CD1c-positive myeloid dendritic cell (primary cell): ENCODE results near the gene FBXO3.
"Not testable (repeated sequence)": the region's sequence is repeated elsewhere in the genome, so short reads cannot be mapped to it uniquely, and the experiment has no call there.

ENCODE experiments used
- DNase-seq: peaks from one replicate; pipeline ENCODE4 v3.0.0-alpha.2; 2016; ENCODE audit errors: extremely low spot score

Gene FBXO3

GRCh38 chr11:33772300-33772699, 2.0 kb downstream of the FBXO3 start:
- DNase-seq: no peak

- no peak for DNase-seq
Measured at GRCh38 chr11:33770236-33770635, 4.1 kb downstream of the FBXO3 start.

GRCh38 chr11:33769542-33769941, 4.8 kb downstream of the FBXO3 start:
- no peak for DNase-seq

GRCh38 chr11:33767624-33768023, 6.7 kb downstream of the FBXO3 start:
- no peak for DNase-seq

GRCh38 chr11:33766085-33766484, 8.2 kb downstream of the FBXO3 start:
- no peak for DNase-seq

- DNase-seq: no peak
Measured at GRCh38 chr11:33761471-33761870, 12.8 kb downstream of the FBXO3 start.

- DNase-seq: no peak
Measured at GRCh38 chr11:33753304-33753967, 20.9 kb downstream of the FBXO3 start.

- DNase-seq: no peak
Measured at GRCh38 chr11:33751878-33752277, 22.4 kb downstream of the FBXO3 start.

GRCh38 chr11:33747979-33748378, 26.3 kb downstream of the FBXO3 start:
- DNase-seq: no peak

GRCh38 chr11:33743291-33743690, 31.0 kb downstream of the FBXO3 start:
- DNase-seq: no peak

- DNase-seq: peak; percentile 56
Measured at GRCh38 chr11:33742249-33742851, 32.0 kb downstream of the FBXO3 start.

GRCh38 chr11:33741806-33742205, 32.5 kb downstream of the FBXO3 start:
- no peak for DNase-seq

- DNase-seq: no peak
Measured at GRCh38 chr11:33737362-33737821, 36.9 kb downstream of the FBXO3 start.

- DNase-seq: peak; percentile 82
Measured at GRCh38 chr11:33736148-33736812, 38.0 kb downstream of the FBXO3 start, which contains the start of gene CD59. Gene CD59, minus strand, starts transcription at chr11:33736423. Its CDS starts 13,978 bp downstream, at chr11:33722445.

- peak; percentile 49 for DNase-seq
Measured at GRCh38 chr11:33735271-33736147, 38.8 kb downstream of the FBXO3 start.

GRCh38 chr11:33734441-33735270, 39.7 kb downstream of the FBXO3 start:
- DNase-seq: no peak

GRCh38 chr11:33733980-33734379, 40.3 kb downstream of the FBXO3 start:
- no peak for DNase-seq

GRCh38 chr11:33731723-33732531, 42.4 kb downstream of the FBXO3 start:
- peak; percentile 77 for DNase-seq

- DNase-seq: no peak
Measured at GRCh38 chr11:33730716-33731115, 43.6 kb downstream of the FBXO3 start.

- not testable (repeated sequence) for DNase-seq
Measured at GRCh38 chr11:33729072-33729664, 45.2 kb downstream of the FBXO3 start.
